Measurements from ENCODE around the gene ASB16. TPM values are rescaled to one million over a fixed set of nuclear protein-coding genes. Genes with fewer than 3 reads are reported as not detected.

Gene ASB16
- polyA plus RNA-seq, 1 of the 3 experiments (the other 2 are of a cell fraction) = not detected

DNA sequence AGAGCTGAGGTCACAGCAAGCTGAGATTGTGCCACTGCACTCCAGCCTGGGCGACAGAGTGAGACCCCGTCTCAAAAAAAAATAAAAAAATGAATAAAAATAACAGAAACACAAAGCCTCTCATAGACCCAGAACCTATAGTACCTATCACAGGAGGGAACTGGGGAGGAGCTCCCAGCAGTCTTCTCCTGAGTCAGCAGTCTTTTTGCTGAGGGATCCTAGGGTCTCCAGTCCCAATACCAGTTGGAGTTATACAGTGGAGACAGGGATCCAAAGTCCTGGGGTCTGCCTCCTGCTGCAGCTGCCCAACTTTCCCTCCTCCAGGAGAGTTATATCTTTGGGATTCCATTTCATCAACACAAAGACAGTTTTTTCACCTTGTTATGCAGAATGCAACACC lies 12.5 kb downstream of the ASB16 start:
- ChIA-PET POLR2A (no interaction called here), CTCF (interaction anchor here (2.3 to 4.1 kb wide), 2 partner anchors 11 to 15 kb away, joined by 5 to 31 read pairs; no protein-coding TSS in a partner anchor)
- H3K27me3 ChIP-seq (ENCODE audit: insufficient read depth) = no peaks in the 10 kb centered on the region
- H3K4me2 ChIP-seq = no peak overlapping the region
- H4K20me1 ChIP-seq (ENCODE audit: insufficient read depth) = peaks cover 5% of the 10 kb centered on the region; the same call in 1 of the 2 replicates
- no peaks in the 10 kb centered on the region for H3K9me3 ChIP-seq
- H3K4me3 ChIP-seq (ENCODE audit: low read depth in 2 of 2, low read length in 1 of 2) = no peak overlapping the region
- H3F3A ChIP-seq (replicated peaks; ENCODE audit: insufficient read depth) = peaks cover 17% of the 10 kb centered on the region
- peaks cover 53% of the 10 kb centered on the region for H3K79me2 ChIP-seq (ENCODE audit: insufficient read depth)
- no peak overlapping the region for H3K9ac ChIP-seq
- DNase-seq = no peak
- H3K36me3 ChIP-seq (replicated peaks in 1 of 2; ENCODE audit: control insufficient read depth in 1 of 2, insufficient read depth in 2 of 2, low read length in 1 of 2) = peaks cover 8 to 12% of the 10 kb centered on the region in 2 experiments
- peaks cover 8% of the 10 kb centered on the region in 2 experiments; a peak in 2 of 4 replicates for H3K4me1 ChIP-seq (ENCODE audit: control insufficient read depth in 1 of 2, insufficient read depth in 2 of 2, low read depth in 1 of 2, low read length in 1 of 2)
- no peaks in the 10 kb centered on the region for H3K9me2 ChIP-seq
- no peak overlapping the region for H2AFZ ChIP-seq (ENCODE audit: low read depth)
- no peak for TF ChIP-seq JUND (IDR thresholded peaks at IDR 0.05)
- TF ChIP-seq RXRA (IDR thresholded peaks at IDR 0.05; ENCODE audit: borderline replicate concordance, low read depth) = no peak
- TF ChIP-seq SMC3 (IDR thresholded peaks at IDR 0.05; ENCODE audit: low read depth, low read length) = no peak
- no peak for TF ChIP-seq RAD21 (IDR thresholded peaks at IDR 0.05; ENCODE audit: low read length)
- TF ChIP-seq POLR2AphosphoS5 (IDR thresholded peaks at IDR 0.05; ENCODE audit: low read depth, low read length) = no peak
- TF ChIP-seq RCOR1 (IDR thresholded peaks at IDR 0.05; ENCODE audit: low read length) = no peak
- TF ChIP-seq EZH2phosphoT487 (IDR thresholded peaks at IDR 0.05; ENCODE audit: borderline replicate concordance, low read depth) = no peak
- no peak for TF ChIP-seq FOXM1 (IDR thresholded peaks at IDR 0.05; ENCODE audit: low read depth)
- TF ChIP-seq, protein P1, sequence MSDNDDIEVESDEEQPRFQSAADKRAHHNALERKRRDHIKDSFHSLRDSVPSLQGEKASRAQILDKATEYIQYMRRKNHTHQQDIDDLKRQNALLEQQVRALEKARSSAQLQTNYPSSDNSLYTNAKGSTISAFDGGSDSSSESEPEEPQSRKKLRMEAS (IDR thresholded peaks at IDR 0.05; ENCODE audit: low read depth) = no peak
- TF ChIP-seq MXI1 (IDR thresholded peaks at IDR 0.05; ENCODE audit: low read depth, low read length) = no peak
- no peak for TF ChIP-seq SIN3A (IDR thresholded peaks at IDR 0.05; ENCODE audit: borderline replicate concordance, low read depth, low read length)
- TF ChIP-seq, protein P2, sequence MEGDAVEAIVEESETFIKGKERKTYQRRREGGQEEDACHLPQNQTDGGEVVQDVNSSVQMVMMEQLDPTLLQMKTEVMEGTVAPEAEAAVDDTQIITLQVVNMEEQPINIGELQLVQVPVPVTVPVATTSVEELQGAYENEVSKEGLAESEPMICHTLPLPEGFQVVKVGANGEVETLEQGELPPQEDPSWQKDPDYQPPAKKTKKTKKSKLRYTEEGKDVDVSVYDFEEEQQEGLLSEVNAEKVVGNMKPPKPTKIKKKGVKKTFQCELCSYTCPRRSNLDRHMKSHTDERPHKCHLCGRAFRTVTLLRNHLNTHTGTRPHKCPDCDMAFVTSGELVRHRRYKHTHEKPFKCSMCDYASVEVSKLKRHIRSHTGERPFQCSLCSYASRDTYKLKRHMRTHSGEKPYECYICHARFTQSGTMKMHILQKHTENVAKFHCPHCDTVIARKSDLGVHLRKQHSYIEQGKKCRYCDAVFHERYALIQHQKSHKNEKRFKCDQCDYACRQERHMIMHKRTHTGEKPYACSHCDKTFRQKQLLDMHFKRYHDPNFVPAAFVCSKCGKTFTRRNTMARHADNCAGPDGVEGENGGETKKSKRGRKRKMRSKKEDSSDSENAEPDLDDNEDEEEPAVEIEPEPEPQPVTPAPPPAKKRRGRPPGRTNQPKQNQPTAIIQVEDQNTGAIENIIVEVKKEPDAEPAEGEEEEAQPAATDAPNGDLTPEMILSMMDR (IDR thresholded peaks at IDR 0.05) = no peak
- 97% methylated on average over 2 of the region's 2 CpGs for WGBS (ENCODE audit: low lambda C conversion rate)
- H3K27ac ChIP-seq (ENCODE audit: low read depth in 2 of 2, low read length in 1 of 2) = no peak overlapping the region

DNA sequence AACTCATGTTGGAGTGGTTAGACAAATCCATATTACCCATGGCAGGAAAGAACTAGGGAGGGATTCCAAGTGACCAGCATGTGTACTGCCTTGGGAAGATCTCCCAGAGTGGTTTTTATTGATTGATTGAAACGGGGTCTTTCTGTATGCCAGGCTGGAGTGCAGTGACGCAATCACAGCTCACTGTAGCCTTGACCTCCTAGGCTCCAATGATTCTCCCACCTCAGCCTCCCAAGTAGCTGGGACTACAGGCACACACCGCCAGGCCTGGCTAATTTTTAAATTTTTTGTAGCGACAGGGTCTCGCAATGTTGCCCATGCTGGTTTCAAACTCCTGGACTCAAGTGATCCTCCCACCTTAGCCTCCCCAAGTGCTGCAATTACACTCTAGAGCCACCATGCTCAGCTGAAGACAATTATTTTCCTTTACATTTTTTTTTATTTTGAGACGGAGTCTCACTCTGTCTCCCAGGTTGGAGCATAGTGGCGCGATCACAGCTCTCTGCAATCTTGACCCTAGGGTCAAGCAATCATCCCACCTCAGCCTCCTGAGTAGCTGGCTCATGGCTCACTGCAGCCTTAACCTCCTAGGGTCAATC lies 13.8 kb downstream of the ASB16 start:
- Histone ChIP-seq H3K9me3 (no peaks in the 10 kb centered on the region), H4K20me1 (ENCODE audit: insufficient read depth) (peaks cover 5% of the 10 kb centered on the region; the same call in 1 of the 2 replicates), H3K9ac (no peak overlapping the region), H3F3A (replicated peaks; ENCODE audit: insufficient read depth) (peaks cover 17% of the 10 kb centered on the region), H3K4me2 (no peak overlapping the region), H2AFZ (ENCODE audit: low read depth) (no peak overlapping the region), H3K4me3 (ENCODE audit: low read depth in 2 of 2, low read length in 1 of 2) (no peak overlapping the region), H3K79me2 (ENCODE audit: insufficient read depth) (peaks cover 64% of the 10 kb centered on the region), H3K4me1 (ENCODE audit: control insufficient read depth in 1 of 2, insufficient read depth in 2 of 2, low read depth in 1 of 2, low read length in 1 of 2) (peaks cover 8 to 16% of the 10 kb centered on the region in 2 experiments; a peak in 2 of 4 replicates), H3K36me3 (replicated peaks in 1 of 2; ENCODE audit: control insufficient read depth in 1 of 2, insufficient read depth in 2 of 2, low read length in 1 of 2) (peaks cover 9 to 12% of the 10 kb centered on the region in 2 experiments), H3K27ac (ENCODE audit: low read depth in 2 of 2, low read length in 1 of 2) (no peak overlapping the region), H3K9me2 (no peaks in the 10 kb centered on the region), H3K27me3 (ENCODE audit: insufficient read depth) (no peaks in the 10 kb centered on the region)
- POLR2A ChIA-PET = interaction anchor here (0.6 kb wide), 1 partner anchor 9 kb away, joined by 5 read pairs; no protein-coding TSS in a partner anchor
- TF ChIP-seq POLR2AphosphoS5 (IDR thresholded peaks at IDR 0.05; ENCODE audit: low read depth, low read length) (no peak), CHD2 (IDR thresholded peaks at IDR 0.05; ENCODE audit: low read length, partially characterized antibody) (no peak)
- TF ChIP-seq, protein P3, sequence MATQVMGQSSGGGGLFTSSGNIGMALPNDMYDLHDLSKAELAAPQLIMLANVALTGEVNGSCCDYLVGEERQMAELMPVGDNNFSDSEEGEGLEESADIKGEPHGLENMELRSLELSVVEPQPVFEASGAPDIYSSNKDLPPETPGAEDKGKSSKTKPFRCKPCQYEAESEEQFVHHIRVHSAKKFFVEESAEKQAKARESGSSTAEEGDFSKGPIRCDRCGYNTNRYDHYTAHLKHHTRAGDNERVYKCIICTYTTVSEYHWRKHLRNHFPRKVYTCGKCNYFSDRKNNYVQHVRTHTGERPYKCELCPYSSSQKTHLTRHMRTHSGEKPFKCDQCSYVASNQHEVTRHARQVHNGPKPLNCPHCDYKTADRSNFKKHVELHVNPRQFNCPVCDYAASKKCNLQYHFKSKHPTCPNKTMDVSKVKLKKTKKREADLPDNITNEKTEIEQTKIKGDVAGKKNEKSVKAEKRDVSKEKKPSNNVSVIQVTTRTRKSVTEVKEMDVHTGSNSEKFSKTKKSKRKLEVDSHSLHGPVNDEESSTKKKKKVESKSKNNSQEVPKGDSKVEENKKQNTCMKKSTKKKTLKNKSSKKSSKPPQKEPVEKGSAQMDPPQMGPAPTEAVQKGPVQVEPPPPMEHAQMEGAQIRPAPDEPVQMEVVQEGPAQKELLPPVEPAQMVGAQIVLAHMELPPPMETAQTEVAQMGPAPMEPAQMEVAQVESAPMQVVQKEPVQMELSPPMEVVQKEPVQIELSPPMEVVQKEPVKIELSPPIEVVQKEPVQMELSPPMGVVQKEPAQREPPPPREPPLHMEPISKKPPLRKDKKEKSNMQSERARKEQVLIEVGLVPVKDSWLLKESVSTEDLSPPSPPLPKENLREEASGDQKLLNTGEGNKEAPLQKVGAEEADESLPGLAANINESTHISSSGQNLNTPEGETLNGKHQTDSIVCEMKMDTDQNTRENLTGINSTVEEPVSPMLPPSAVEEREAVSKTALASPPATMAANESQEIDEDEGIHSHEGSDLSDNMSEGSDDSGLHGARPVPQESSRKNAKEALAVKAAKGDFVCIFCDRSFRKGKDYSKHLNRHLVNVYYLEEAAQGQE (IDR thresholded peaks at IDR 0.05; ENCODE audit: low read depth, low read length) = no peak
- CTCF ChIA-PET = interaction anchor here (0.9 to 4.1 kb wide), 4 partner anchors 12 to 20 kb away, joined by 3 to 31 read pairs (median 5); partner anchors contain the start of gene ASB16
- DNase-seq = no peak
- 84% methylated on average over 8 of the region's 8 CpGs for WGBS (ENCODE audit: low lambda C conversion rate)

All from SK-N-SH (cell line).